D341Med (cell line): ENCODE results near the gene SYCE3.

Source experiments
- DNase-seq: peaks from one replicate; pipeline ENCODE4 v3.0.0; 2012; ENCODE audit warnings: low spot score

Gene SYCE3

DNA sequence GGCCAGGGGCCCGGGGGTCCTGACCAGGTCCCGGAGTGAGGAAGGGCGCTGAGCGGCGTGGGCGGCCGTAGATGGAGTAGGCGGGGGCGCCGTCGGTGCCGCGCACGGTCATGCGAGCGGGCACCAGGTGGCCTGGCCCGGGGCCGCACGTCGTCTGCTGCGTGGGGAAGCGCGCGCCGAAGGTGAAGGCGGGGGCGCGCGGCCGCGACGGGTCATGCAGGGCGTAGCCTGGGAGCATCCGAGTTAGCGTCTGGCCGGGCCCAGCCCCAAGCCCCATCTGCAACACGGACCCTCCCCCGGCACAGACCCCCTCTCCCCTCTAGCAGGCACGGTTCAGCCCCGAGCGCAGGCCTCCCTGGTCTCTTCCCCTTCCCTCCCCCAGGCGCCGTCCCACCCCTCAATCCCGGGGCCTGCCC, 31.2 kb downstream of the SYCE3 start:
- peak; percentile 67 for DNase-seq

DNA sequence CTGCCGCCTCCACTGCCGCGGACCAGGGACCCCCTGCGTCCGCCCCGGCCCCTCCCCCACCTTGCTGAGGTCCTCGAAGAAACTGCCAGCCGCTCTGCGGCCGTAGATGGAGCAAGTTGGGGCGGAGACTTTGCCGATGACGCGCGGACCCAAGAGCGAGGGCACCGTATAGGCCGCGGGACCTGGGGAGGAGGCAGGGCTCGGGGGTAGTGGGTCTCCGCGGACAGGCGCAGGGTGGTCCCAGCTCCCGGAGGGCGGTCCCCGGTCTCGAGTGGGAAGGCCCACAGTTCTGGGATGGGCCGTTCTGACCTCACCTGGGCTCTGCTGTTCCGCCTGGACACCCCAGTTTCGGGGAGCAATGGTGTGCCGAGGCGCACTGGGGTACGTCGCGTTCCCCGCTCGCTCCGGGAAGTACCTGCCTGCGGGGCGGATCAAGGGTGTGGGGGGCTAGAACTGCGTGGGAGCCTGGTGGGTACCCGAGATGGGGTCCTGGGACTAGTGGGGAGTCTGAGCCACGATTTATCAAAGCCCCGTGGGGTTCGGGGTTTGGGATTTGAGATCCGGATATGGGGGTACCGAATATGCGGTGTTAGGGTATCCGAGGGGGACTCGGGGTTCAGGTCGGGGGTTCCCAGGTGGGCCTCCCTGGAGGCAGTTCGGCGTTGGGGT, 31.7 kb downstream of the SYCE3 start:
- peak; percentile 67 for DNase-seq

DNA sequence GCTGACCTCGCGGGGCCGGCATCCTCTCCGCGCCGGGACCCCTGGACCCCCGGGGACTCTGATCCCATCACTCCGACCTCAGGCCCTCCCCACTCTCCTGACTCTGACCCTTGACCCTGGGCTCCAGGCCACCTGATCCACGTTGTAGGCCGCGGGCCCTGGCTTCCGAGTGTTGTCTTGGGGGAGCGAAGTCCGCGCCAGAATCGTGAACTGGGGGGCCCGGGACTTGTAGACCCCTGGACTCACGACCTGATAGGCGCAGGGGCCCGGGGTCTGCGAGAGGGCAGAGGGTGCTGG, 32.2 kb downstream of the SYCE3 start:
- no peak for DNase-seq

DNA sequence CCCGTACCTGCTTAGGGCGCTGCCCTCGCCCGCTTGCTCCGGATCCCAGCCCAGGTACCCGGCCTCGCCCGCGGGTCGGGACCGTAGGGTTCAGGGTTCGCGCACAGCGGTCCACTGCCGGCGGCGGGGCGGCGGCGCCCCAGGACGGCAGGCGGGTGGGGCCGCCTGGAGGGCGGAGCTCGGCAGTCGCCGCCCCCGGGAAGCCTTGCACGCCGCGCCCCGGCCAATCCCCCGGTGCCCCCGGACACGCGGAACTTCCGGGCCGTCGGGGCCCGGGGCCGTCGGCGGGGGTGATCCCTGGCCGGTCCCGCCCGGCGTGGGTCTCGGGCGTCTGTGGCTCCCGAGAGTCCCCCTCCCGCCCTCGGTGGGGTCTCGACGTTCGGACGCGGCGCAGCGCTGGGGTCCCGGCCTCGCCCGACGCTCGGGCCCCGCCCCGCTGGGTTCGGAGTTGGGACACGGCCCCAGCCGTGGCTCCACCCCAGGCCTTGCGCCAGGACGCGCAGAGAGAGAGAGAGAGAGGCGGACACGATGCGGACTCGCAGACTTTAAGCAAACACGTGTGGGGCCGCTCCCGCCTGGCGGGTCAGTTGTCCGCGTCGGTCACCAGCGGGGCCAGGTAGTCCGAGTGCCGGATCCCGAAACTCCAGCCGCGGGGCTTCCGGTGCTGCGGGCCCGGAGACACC, 32.7 kb downstream of the SYCE3 start, which contains the start of gene TYMP:
Gene TYMP, minus strand, starts transcription at position 116 of the 683 bp plus-strand sequence. CDS start 303 bp downstream, outside the sequence.
- DNase-seq, result peak; percentile 50

DNA sequence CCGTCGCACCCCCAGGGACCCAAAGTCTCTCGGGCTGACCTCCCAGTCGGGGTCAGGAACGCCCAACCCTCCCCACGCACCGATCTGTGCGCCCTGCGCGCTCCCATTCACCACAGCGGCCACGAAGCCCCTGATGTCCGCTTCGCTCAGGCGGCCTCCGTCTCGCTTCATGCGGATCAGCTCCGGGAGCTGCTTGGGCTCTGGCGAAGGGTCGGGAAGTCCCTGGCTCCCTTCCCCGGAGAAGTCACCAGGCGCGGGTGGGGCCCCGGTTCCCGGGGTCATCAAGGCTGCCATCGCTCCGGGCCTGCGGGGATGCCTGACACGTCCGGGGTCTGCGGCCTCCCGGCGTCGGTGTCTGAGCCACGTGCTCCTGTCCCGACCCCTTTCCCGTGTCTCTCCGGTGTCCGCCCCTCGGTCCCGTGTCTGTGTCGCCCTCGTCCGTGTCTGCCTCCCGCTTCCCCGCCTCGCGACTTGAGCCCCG, 33.3 kb downstream of the SYCE3 start:
- peak; percentile 38 for DNase-seq

DNA sequence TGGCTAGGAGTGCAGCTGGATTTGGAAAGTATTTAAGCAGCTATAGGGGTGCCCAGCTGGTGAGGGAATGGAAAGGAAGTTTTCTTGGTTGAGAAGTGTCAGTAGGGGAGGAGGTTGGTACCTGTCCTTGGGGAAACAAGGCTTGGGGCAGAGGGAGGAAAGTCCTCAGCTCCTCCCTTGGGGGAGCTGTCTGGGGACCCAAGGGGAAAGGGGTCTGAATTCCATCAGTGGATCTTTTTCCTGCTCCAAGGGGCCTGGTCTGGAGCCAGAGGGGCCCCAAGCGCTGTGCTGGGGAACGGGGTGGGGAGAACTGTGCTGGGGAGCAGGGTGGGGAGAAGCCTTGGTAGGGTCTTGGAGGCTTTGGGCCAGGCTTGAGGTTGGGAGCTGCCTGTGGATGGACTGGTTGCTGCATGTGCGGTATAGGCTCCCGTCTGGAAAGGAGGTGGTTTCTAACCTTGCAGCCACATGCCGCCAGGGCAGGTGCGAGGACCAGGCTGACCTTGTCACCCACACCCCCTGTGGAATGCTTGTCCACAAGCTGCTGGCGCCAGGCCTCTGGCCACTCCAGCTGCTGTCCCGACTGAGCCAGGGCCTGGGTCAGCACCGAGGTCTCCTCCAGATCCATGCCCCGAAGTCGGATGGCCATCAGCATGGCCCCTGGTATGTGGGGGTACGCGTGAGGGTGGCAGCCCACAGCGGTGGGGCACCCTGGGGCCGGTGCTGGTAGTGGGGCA, 33.9 kb downstream of the SYCE3 start:
- peak; percentile 24 for DNase-seq

DNA sequence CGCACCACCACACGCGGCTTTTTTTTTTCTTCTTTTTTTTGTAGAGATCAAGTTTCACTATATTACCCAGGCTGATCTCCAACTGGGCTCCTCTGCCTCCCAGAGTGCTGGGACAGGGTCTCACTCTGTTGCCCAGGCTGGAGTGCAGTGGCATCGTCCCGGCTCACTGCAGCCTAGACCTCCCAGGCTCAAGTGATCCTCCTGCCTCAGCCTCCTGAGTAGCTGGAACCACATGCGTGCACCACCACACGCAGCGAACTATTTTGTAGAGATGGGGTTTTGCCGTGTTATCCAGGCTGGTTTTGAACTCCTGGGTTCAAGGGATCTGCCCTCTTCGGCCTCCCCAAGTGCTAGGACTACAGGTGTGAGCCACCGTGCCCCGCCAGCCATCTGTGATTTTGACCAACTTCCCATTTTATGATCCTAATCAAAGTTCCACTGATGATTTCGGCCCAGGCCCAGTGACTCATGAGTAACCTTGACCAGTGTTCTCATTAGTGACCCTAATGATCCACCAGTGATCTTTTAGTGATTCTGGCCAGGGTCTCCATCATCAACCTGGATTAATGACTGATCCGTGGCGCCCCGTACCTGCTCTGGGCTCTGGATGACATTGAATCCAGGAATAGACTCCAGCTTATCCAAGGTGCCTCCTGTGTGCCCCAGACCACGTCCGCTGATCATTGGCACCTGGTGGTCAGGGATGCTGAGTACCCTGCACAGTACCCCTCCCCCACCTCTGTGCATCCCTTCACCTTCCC, 34.6 kb downstream of the SYCE3 start:
- DNase-seq, result no peak

DNA sequence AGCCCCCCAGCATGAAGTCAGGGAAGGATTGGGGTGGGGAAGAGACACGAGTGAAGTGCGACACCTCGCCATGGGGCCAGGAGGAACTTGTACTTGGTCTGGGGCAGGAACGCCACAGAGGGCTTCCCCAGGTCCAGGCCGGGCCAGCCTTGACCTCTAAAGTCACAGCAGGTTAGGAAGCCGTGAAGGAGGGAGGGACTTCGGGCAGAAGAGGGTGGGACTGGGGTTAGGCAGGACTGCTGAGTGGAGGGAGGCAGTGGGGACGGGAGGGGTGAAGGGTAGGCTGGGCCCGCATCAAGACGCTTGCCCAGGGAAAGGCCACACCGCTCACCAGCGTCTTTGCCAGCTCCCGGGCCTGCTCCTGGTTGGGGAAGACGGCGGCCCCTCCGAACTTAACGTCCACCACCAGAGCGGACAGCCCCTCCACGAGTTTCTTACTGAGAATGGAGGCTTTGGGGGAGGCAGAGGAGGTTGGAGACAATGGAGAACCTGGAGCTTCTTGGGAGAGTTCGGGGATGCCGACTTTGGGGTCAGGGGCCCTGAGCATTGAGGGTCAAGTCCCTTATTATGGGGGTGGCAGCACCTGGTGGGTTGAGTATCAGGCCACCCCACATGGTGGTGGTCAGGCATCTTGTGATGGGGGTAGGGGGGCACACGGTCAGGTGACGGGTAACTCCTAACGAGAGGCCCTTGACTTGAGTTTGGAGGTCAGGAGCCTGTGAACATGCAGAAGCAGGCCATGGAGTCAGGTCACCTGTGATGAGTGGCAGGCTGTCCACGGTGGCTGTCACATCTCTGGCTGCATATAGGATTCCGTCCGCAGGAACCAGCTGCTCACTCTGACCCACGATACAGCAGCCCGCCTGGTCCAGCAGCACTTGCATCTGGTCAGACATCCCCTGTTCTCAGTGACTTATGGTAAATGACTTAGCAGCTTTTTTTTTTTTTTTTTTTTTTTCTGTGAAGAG, 35.6 kb downstream of the SYCE3 start:
- no peak for DNase-seq

DNA sequence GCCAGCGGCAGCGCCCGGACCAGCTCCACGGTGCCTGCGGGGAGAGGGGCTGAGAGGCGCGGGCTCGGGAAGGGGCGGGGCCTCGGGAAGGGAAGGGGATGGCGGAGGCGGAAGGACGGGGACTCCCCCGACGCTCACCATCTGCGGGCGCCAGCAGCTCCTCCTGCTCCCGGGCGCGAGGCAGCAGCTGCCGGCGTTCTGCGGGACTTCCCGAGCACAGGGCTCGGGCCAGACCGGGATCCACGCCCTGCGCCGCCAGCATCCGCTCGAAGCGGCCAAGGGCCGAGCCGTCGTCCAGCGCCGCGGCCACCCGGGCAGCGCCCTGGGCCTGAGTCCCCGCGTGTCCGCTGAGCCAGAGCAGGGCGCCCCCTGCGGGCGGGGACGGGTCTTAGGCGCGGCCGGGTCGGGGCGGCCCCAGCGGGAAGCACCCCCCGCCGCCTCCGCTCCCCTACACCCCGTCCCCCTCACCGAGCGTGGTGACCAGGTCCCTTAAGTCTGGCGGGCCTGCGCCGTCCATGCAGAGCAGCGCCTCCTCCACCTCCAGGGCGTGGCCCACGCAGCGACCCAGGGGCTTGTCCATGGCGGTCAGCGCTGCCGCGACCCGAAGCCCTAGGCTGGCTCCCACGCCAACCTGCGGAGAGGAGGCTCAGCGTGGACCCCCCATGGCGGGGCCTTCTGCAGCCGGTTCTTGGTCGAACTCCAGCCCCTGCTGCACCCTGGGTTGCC, 36.4 kb downstream of the SYCE3 start:
- DNase-seq, result peak; percentile 89

DNA sequence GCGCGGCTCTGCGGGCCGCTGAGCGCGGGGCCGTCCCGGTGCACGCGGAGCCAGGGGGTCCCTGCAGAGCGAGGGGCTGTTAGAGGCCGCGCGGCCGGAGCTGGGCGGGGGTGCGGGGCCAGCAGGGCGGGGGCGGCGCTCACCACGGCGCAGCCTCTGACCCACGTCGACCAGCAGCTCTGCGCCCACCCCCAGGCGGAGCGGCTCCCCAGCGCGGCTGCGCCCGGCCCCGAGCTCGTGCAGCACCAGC, 36.9 kb downstream of the SYCE3 start:
- DNase-seq, result no peak

DNA sequence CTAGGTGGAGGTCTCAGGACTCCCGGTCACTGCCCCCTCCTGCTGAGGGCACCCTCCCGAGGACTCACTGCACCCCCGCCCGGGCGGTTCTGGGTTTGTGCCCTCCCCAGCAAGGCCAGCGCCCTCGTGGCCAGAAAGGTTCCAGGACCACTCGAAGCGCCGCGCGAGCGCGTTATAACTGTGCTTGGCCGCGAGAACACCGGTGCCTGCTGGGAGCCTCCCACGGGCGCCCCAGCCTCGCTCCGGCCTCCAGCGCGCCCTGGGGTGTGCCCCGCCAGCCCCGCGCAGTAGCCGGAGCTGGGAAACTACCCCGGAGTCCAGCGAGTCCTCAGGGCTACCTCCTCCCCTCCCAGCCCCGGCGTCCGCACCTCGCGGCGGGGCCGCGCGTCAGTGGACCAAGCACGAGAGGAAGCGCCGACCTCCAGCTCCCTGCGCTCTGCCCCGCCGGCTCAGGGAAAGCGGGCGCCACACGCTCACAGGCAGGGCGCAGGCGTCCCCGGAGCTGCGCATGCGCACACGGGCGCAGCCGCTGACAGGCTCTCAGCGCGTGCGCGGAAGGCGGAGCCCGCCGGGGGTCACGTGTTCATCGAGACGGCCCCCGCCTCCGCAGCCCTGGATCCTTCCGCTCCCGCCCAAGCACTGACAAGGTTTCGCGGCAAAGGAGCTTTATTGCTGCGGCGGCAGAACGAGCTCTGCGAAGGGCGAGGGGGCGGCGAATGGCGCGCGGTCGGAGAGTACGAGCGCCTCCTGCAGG, 37.4 kb downstream of the SYCE3 start, which contains the start of gene SCO2:
Gene SCO2, minus strand, starts transcription at position 495 of the 754 bp plus-strand sequence. CDS start 1,187 bp downstream, outside the sequence.
- peak; percentile 100 for DNase-seq

DNA sequence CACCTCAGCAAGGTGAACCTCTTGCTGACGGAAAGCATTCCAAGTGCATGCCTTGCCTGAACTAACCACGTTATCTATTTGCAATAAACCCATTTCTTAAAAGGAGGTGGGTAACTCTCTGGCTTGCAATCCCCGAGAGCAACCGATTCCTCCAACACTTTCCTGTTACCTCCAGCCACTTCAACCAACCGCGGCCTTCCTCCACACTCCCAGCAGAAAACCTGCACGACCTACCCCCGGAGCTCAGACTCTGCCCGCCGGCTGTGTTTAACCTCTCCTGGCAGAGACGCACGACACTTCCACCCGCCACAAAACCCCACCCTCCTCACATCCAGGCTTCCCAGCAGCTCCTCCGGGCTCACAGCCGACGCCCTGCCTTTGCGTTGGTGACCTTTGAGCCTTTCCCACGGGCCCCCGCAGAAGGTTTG, 38.0 kb downstream of the SYCE3 start:
- peak; percentile 54 for DNase-seq

DNA sequence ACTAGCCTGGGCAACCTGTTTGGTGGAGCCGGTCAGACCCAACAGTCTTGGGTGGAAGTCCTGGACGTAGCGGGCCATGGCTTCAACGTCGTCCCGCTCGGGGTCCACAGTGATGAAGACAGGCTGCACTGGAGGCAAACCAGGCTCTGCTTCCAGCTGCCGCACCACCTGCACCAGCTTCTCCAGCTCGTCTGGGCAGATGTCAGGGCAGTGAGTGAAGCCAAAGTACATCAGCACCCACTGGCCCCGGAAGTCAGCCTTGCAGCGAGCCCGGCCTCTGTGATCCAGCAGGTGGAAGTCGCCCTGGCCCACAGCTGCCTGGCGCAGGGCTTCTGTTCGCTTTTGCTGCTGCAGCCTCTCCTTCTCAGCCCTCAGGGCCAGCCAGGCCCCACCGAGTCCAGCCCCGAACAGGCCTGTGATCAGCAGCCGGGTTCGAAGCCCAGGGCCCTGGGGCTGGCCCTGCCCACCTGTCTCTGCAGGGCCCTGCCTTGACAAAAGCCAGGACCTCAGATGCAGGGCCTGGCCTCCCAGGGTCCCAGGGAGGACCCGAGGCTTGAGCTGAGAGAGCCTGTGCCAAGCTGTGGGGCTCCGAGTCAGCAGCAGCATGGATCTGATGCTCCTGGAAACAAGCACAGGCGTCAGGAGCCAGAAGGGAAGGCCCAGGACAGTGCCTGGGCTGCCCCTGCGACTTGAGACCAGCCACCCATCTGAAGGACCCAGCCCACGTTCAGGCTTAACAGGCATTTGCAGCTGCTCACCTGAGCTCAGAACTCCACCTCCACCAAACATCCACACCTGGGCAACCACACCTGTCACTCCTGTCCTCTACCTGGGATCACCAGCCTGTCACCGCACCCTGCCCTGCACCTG, 38.7 kb downstream of the SYCE3 start:
- DNase-seq, result peak; percentile 33

DNA sequence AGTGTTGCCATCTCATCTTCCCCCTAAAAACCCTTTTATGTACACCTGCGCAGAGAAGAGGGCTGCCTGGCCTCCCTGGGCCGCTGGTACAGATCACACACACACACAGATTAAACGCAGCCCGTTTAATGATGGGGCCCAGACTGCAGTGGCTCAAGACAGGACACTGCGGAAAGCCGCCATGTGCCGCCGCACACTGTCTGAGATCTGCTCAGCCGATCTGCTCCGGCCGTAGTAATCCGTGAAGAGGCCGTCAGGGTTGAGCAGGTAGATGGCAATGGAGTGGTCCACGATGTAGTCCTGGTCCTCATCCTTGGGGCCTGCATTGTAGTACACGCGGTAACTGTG, 39.3 kb downstream of the SYCE3 start:
- peak; percentile 16 for DNase-seq

DNA sequence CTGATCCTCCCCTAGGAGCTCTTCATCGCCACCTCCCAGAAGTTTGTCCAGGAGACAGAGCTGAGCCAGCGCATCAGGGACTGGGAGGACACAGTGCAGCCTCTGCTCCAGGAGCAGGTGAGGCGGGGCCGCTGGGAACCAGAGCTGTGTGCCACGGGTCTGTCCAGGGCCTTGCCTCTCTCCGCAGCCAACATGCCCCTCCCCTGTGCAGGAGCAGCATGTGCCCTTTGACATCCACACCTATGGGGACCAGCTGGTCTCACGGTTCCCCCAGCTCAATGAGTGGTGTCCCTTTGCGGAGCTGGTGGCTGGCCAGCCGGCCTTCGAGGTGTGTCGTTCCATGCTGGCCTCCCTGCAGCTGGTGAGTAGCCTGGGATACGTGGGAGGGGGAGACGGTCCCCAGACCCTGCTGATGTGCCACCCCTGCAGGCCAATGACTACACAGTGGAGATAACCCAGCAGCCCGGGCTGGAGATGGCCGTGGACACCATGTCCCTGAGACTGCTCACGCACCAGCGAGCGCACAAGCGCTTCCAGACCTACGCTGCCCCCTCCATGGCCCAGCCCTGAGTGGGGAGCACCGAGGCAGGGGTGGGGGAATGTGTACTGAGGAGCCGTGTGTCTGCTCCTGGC, 39.8 kb downstream of the SYCE3 start:
- DNase-seq, result peak; percentile 28

DNA sequence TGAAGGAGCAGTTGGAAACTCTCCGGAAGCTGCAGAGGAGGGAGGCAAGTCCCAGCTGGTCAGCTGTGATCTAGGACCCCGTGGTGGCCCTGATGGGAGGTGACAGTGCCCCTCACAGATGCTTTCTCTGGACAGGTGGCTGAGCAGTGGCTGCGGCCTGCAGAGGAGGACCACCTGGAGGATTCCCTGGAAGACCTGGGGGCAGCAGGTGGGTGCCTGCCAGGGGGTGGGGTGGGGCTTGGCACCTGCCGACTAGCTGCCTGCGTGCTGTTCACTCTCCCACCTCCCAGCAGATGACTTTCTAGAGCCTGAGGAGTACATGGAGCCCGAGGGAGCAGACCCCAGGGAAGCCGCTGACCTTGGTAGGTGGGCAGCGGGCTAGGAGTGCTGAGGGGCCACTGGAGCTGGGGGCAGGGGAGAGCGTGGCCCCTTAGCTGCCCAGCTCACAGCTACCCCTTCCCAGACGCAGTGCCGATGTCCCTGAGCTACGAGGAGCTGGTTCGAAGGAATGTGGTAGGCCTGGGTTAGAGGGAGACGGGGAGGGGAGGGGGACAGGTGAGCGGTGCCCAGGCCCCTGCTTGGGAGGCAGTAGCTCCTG, 40.4 kb downstream of the SYCE3 start:
- DNase-seq, result peak; percentile 13

DNA sequence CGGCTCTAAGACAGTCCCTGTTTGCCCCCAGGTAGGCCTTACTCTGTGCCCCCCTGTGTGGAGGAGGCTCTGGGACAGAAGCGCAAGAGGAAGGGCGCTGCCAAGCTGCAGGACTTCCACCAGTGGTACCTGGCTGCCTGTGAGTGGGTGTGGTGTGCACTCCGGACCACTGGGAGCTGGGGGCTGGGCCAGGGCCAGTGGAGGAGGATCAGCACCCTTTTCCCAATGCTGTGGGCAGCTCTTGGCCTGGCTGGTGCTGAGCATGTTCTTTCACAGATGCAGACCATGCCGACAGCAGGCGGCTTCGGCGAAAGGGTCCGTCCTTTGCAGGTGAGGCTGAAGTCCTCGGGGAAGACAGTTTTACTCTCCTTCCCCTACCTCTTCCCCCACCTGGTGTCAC, 41.0 kb downstream of the SYCE3 start:
- DNase-seq, result peak; percentile 13
